ENCODE data around the gene TRIM29. TPM values are rescaled to one million over a fixed set of nuclear protein-coding genes. Genes with fewer than 3 reads are reported as not detected.

Gene TRIM29
- total RNA-seq, 1 donor from 2014 or later: not detected

DNA sequence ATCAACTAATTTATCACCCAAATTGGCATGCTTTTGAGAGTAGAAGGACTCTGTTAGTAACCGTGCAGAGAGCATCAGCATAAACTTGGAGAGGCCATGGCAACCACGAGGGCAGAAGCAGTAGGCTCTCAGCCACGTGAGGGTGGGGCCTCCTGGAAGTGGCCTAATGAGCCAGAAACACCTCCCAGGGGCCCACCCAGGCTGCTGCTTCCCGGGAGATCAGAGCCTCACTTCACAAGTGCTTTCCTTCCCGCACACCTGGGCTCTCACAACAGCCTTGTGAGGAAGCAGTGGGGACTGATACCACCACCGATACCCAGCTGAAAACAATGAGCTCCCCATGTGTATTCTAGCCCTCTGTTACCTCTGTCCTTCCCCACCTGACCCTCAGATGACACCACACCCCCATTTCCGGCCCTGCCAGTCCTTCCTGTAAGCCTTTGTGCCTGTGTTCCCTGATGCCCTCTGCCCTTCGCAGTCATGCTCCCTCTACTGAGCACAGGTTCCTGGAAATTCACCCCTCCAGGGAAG lies 17.0 kb downstream of the TRIM29 start:
- Mint-ChIP-seq H3K27ac (no peak overlapping the region), H3K4me3 (no peak overlapping the region), H3K9me3 (no peaks in the 10 kb centered on the region), H3K27me3 (ENCODE audit: insufficient read depth) (no peaks in the 10 kb centered on the region), H3K36me3 (ENCODE audit: low read depth) (no peaks in the 10 kb centered on the region), H3K4me1 (ENCODE audit: low read depth) (no peaks in the 10 kb centered on the region)
- intact Hi-C loops (cut with micrococcal nuclease): no loop called here
- DNase-seq (ENCODE audit: low spot score): no peak

DNA sequence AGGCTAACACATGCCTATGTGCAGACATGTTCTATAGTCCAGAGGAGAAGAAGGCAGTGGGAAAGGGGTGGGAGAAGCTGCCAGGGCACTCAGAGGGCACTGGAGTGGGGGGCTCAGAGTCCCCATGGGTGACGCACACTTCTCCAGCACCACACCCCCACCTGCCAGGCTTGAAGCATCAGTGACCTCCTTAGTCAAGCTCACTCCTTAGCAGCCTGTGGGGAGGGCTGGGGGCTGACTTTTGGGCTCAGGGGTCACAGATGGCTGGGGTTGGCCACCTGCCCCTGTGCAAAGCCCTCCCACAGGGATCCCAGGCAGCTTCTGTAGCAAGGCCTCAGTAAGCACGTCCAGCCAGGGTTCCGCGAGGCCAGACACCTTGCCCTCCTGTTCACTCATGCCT lies 18.8 kb downstream of the TRIM29 start:
- Mint-ChIP-seq H3K36me3 (ENCODE audit: low read depth) (no peaks in the 10 kb centered on the region), H3K27ac (no peak overlapping the region), H3K9me3 (no peaks in the 10 kb centered on the region), H3K27me3 (ENCODE audit: insufficient read depth) (no peaks in the 10 kb centered on the region), H3K4me1 (ENCODE audit: low read depth) (no peaks in the 10 kb centered on the region), H3K4me3 (no peak overlapping the region)
- intact Hi-C loops (cut with micrococcal nuclease): no loop called here
- DNase-seq (ENCODE audit: low spot score): no peak

DNA sequence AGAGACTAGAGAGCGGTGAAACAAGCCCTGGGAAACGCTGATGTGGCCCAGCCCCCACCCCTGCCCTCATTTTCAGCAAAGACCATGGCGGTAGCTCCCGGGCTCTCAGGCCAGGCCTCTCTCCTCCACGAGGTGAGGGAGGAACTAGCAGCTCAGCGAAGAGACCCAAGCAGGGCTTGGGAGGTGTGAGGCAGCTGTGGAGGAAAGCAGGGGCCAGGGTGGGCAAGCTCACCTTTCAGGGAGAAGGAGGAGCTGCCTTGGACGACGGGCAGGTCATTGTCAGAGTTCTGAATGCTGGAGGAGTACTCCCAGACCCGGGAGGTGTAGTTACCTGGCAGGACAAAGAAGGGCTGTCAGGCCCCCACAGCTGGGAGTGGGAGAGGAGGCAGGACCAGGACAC lies 19.9 kb downstream of the TRIM29 start:
- Mint-ChIP-seq H3K9me3 (no peaks in the 10 kb centered on the region), H3K27me3 (ENCODE audit: insufficient read depth) (no peaks in the 10 kb centered on the region), H3K4me3 (no peak overlapping the region), H3K27ac (no peak overlapping the region), H3K4me1 (ENCODE audit: low read depth) (no peaks in the 10 kb centered on the region), H3K36me3 (ENCODE audit: low read depth) (no peaks in the 10 kb centered on the region)
- intact Hi-C loops (cut with micrococcal nuclease): no loop called here
- DNase-seq (ENCODE audit: low spot score): no peak

DNA sequence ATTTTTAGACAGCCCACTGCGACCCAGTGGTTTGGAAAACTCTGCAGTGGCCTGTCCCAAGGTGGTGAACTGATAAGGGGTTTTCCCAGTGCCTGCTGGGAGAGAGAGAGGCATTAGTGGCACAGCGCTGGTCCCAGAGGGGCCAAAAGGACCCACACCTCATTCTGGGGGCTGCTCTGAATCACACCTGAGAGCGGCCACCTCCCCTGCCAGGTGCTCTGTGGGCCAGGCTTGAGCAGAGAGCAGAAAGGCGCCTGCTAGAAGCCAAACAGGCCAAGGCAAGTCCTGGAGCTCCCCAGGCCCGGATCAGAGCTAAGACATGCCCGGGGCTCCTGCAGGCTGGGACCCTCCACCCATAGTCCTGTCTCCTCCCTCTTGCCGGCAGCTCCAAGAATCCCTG lies 20.9 kb downstream of the TRIM29 start:
- no peaks in the 10 kb centered on the region for H3K27me3 Mint-ChIP-seq (ENCODE audit: insufficient read depth)
- H3K36me3 Mint-ChIP-seq (ENCODE audit: low read depth): no peaks in the 10 kb centered on the region
- H3K4me1 Mint-ChIP-seq (ENCODE audit: low read depth): no peaks in the 10 kb centered on the region
- intact Hi-C loops (cut with micrococcal nuclease): no loop called here
- H3K9me3 Mint-ChIP-seq: no peaks in the 10 kb centered on the region
- no peak overlapping the region for H3K4me3 Mint-ChIP-seq
- no peak overlapping the region for H3K27ac Mint-ChIP-seq
- DNase-seq (ENCODE audit: low spot score): no peak

DNA sequence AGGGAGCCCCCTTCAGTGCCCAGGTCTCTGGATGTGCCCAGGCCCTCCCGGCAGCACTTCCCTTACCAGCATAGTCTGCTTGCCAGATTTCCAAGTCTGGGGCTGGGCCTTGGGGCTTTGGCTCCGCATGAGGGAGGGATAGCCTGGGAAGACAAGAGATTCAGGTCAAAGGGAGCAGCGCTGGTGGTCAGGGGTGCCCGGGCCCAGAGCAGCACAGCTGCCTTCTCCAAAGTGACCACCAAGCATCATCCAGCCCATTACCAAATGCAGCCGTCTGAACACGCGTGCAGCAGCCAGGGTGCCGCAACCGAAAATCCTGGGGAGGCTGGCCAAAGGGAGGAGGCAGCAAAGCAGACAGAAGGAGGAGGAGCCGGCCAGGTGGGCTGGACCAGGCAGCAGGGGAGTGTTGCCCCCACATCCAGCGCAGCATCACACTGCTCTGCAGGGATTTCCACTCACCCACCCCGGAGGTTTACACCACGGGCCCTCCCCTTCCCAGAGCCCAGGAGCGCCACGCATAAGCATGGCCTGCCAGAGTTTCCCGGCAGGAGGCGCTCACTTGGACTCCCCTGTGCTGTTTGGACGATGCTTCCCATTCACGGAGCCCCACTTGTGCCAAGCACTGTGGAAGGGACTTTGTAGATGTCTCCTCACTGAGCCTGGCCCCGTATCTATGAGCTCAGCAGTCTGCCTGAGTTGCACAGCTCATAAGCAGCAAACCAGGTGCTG lies 22.5 kb downstream of the TRIM29 start:
- intact Hi-C loops (cut with micrococcal nuclease): no loop called here
- H3K4me3 Mint-ChIP-seq: no peak overlapping the region
- no peak overlapping the region for H3K27ac Mint-ChIP-seq
- H3K4me1 Mint-ChIP-seq (ENCODE audit: low read depth): no peaks in the 10 kb centered on the region
- no peaks in the 10 kb centered on the region for H3K36me3 Mint-ChIP-seq (ENCODE audit: low read depth)
- DNase-seq (ENCODE audit: low spot score): no peak
- no peaks in the 10 kb centered on the region for H3K9me3 Mint-ChIP-seq
- H3K27me3 Mint-ChIP-seq (ENCODE audit: insufficient read depth): no peaks in the 10 kb centered on the region

DNA sequence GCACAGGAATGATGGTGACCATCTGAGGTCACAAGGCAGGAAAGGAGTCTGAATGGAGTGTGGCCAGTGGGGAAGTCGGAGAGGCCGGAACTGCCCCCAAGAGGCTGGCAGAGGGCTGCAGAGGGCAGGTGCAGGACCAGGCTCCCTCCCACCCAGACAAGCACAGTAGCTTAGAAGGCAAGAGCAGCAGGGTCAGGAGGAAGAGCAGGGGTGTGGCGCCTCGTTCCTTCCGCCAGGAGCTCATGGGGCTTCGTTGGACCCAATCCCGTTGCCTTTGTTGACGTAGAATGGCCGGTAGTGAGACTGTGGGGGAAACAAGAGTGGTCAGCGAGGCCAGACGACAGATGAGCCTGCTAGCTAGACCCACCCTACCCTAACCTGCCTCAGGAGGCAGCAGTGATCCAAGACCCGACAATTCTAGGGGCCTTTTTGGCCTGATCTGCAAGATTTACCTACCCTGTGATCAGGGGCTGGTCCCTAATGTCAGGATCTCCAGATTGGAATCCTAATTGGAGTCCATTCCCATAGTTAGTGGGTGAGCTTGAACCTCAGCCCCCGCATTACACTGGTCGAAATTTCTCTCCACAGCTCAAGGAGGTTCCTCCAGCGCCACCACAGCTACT lies 25.6 kb downstream of the TRIM29 start:
- no peaks in the 10 kb centered on the region for H3K9me3 Mint-ChIP-seq
- DNase-seq (ENCODE audit: low spot score): no peak
- no peaks in the 10 kb centered on the region for H3K4me1 Mint-ChIP-seq (ENCODE audit: low read depth)
- H3K27me3 Mint-ChIP-seq (ENCODE audit: insufficient read depth): peaks cover 3% of the 10 kb centered on the region
- no peak overlapping the region for H3K27ac Mint-ChIP-seq
- H3K36me3 Mint-ChIP-seq (ENCODE audit: low read depth): no peaks in the 10 kb centered on the region
- intact Hi-C loops (cut with micrococcal nuclease): no loop called here
- no peak overlapping the region for H3K4me3 Mint-ChIP-seq

DNA sequence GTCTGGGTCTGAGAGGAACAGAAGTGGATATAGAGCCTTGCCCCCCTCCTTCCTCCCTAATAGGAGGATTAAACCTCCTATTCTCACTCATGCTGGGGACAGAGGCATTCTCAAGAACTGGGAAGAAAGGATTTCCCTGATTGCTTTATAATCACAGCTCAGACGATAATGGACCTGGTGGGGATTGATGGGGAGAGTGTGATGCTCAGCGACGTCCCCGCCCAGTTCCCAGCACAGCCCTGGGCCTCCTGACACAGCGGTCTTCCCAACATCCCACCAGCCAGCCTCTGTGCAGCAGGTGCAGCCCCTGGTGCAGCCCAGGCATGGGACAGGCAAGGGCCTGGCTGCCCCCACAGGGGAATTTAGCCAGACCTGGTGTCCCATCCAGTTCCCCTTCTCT lies 28.4 kb downstream of the TRIM29 start:
- peaks cover 3% of the 10 kb centered on the region for H3K27me3 Mint-ChIP-seq (ENCODE audit: insufficient read depth)
- no peak overlapping the region for H3K27ac Mint-ChIP-seq
- H3K9me3 Mint-ChIP-seq: no peaks in the 10 kb centered on the region
- H3K36me3 Mint-ChIP-seq (ENCODE audit: low read depth): no peaks in the 10 kb centered on the region
- no peak overlapping the region for H3K4me3 Mint-ChIP-seq
- H3K4me1 Mint-ChIP-seq (ENCODE audit: low read depth): no peaks in the 10 kb centered on the region
- intact Hi-C loops (cut with micrococcal nuclease): loop anchor here (2.0 to 5.0 kb wide), 2 partner anchors 367 to 467 kb away; no protein-coding TSS in a partner anchor
- DNase-seq (ENCODE audit: low spot score): no peak

DNA sequence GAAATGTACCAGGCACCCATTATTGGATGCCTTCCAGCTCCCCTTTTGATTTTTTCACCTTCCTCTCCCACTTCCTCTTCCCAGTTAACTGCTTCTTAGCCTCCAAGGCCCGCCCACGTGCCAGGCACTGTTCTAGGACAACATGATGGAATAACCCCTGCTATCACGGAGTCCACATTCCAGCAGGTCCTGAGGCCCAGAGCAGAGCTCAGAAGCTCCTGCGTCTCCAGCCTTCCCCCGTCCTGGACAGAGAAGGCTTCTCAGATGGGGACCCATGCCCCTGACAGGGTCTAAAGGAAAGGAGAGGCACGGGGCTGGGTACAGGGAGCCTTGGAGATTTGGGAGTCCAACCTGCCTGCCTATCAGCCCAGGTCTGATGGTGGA lies 29.1 kb downstream of the TRIM29 start:
- H3K9me3 Mint-ChIP-seq: no peaks in the 10 kb centered on the region
- H3K4me1 Mint-ChIP-seq (ENCODE audit: low read depth): no peaks in the 10 kb centered on the region
- H3K27ac Mint-ChIP-seq: no peak overlapping the region
- H3K4me3 Mint-ChIP-seq: no peak overlapping the region
- no peak for DNase-seq (ENCODE audit: low spot score)
- intact Hi-C loops (cut with micrococcal nuclease): loop anchor here (2.0 to 5.0 kb wide), 2 partner anchors 366 to 466 kb away; no protein-coding TSS in a partner anchor
- no peaks in the 10 kb centered on the region for H3K36me3 Mint-ChIP-seq (ENCODE audit: low read depth)
- H3K27me3 Mint-ChIP-seq (ENCODE audit: insufficient read depth): peaks cover 3% of the 10 kb centered on the region

DNA sequence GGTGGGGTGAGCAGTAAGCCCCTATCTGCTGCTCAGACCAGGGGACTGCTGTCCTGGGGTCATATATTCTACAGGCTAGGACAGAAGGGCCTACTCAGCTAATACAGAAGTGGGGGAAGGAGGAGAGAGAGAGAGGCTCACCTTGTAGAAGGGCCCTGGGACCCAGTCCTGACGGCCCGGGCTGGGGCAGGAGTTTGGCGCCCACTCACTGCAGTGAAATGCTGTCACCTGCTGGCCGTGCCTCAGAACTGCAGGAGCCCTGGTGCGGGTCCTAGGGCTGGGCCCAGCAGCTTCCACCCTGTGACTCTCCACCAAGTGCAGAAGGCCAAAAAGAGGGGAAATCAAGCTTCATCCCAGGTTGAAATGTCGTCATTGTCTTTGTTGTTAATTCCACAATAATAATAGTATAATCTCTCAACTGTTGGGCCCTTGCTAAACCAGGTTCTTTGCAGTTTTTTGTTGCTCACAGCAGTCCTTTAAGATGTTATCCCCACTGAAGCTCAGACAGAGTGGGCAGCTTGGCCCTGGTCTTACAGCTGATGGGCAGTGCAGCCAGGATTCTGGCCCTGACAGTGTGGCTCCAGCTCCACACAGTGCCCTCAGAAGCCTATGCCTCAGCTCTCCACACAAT lies 29.6 kb downstream of the TRIM29 start:
- peaks cover 3% of the 10 kb centered on the region for H3K27me3 Mint-ChIP-seq (ENCODE audit: insufficient read depth)
- no peaks in the 10 kb centered on the region for H3K36me3 Mint-ChIP-seq (ENCODE audit: low read depth)
- H3K4me1 Mint-ChIP-seq (ENCODE audit: low read depth): no peaks in the 10 kb centered on the region
- H3K9me3 Mint-ChIP-seq: no peaks in the 10 kb centered on the region
- H3K27ac Mint-ChIP-seq: no peak overlapping the region
- intact Hi-C loops (cut with micrococcal nuclease): loop anchor here (2.0 to 5.0 kb wide), 2 partner anchors 366 to 465 kb away; no protein-coding TSS in a partner anchor
- DNase-seq (ENCODE audit: low spot score): peak; percentile 30
- no peak overlapping the region for H3K4me3 Mint-ChIP-seq

DNA sequence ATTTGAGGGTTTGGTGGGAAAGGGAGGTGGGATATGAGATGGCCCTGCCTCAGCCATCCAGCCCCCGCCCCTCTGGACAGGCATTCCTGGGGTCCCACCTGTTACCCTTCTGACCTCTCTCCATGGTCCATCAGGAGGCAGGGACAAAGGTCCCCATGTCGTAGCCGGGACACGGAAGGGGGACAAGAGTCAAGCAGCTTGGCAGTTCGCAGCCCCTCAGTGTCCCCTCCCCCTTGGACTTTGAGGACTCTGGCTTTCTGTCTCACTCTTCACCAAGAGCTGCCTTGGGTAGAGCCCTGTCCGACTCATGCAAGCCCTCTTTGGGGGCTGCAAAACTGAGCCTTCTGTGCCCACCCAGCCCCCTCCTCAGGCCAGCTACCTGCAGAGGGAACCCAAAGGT lies 30.2 kb downstream of the TRIM29 start:
- Mint-ChIP-seq H3K36me3 (ENCODE audit: low read depth) (no peaks in the 10 kb centered on the region), H3K27ac (no peak overlapping the region), H3K4me3 (no peak overlapping the region), H3K27me3 (ENCODE audit: insufficient read depth) (peaks cover 3% of the 10 kb centered on the region), H3K9me3 (no peaks in the 10 kb centered on the region), H3K4me1 (ENCODE audit: low read depth) (no peaks in the 10 kb centered on the region)
- no peak for DNase-seq (ENCODE audit: low spot score)
- intact Hi-C loops (cut with micrococcal nuclease): loop anchor here (2.0 to 5.0 kb wide), 2 partner anchors 365 to 465 kb away; no protein-coding TSS in a partner anchor

DNA sequence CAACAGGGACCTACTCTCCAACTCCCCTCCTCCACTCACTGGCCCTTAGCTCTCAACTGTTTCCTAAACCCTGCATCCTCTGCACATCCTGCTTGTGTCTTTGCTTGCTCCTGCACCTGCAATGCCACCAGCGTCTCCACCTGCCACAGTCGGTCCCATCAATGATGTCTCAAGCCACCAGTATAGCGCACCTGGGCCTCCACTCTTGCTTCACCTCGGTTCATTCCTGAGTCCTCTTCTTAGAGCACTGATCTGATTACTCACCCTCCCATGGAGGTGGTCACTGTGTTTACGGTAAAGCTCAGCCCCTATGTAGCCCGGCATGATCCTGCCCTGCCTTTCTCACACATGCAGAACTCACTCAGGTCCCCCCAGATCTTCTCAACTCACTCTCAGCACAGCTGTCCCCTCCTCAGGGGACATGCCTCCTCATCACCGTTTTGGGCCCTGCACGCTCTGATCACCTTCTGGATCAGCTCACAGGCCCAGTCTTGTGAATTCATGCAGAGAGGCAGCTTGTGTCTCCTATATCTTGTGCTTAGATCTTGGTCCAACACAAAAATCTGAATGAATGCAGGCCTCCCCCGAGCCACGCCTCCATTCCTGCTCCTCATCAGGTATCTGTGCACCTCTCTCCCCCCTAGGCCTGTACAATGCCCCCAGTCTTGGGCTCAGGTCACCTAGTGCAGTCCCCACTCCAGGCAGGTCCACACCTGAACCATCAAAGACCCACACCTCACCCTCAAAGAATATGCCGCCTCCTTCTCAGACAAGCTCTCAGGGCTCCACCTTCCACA lies 31.4 kb downstream of the TRIM29 start:
- intact Hi-C loops (cut with micrococcal nuclease): loop anchor here (5.0 kb wide), 1 partner anchor 364 kb away; no protein-coding TSS in a partner anchor
- H3K36me3 Mint-ChIP-seq (ENCODE audit: low read depth): no peaks in the 10 kb centered on the region
- DNase-seq (ENCODE audit: low spot score): no peak
- H3K4me3 Mint-ChIP-seq: no peak overlapping the region
- no peak overlapping the region for H3K27ac Mint-ChIP-seq
- H3K4me1 Mint-ChIP-seq (ENCODE audit: low read depth): no peaks in the 10 kb centered on the region
- peaks cover 3% of the 10 kb centered on the region for H3K27me3 Mint-ChIP-seq (ENCODE audit: insufficient read depth)
- H3K9me3 Mint-ChIP-seq: no peaks in the 10 kb centered on the region

DNA sequence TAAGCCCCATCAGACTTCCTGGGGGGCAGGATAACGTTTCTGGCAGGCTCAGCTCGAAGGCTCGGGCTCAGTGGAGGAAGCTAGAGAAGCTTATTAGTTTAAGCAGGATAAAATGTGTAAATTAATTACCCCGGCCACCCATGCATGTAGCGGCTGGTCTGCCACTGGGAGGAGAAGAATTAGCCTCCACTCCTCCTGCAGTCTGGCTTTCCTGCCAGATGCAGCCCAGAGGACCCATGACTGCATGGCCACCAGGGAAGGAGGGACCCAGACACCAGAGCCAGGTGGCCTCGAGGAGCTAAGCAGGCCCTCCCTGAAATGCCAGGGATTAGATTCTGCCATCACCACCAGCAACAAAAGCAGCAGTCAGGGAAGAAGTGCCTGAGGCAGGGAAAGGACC lies 32.3 kb downstream of the TRIM29 start:
- H3K4me1 Mint-ChIP-seq (ENCODE audit: low read depth): no peaks in the 10 kb centered on the region
- H3K27me3 Mint-ChIP-seq (ENCODE audit: insufficient read depth): peaks cover 3% of the 10 kb centered on the region
- DNase-seq (ENCODE audit: low spot score): no peak
- H3K4me3 Mint-ChIP-seq: no peak overlapping the region
- H3K36me3 Mint-ChIP-seq (ENCODE audit: low read depth): no peaks in the 10 kb centered on the region
- H3K27ac Mint-ChIP-seq: no peak overlapping the region
- no peaks in the 10 kb centered on the region for H3K9me3 Mint-ChIP-seq
- intact Hi-C loops (cut with micrococcal nuclease): loop anchor here (5.0 kb wide), 1 partner anchor 363 kb away; no protein-coding TSS in a partner anchor
